GM12878 (cell line): ENCODE data around the gene TKTL1. TPM values are rescaled to one million over a fixed set of nuclear protein-coding genes. Genes with fewer than 3 reads are reported as not detected.

Source experiments
- ATAC-seq: fragments of 200-7000 bp; cut with Tn5 transposase; 3 replicates; pipeline ENCODE4 v1.9.1; 2020; ENCODE audit warnings: mild to moderate bottlenecking, moderate library complexity
- BruUV-seq: library from RNA; stranded (reverse); fragments of 400-500 nt; replicated peaks from 2 replicates; lab custom pipeline; 2021; lab: Mats Ljungman, UMichigan
- CTCF ChIA-PET: fragments of 300-600 bp; sonication (Branson Sonifier 250); formaldehyde crosslinking; extraction: SDS; loops from one replicate; lab custom pipeline; 2021; ENCODE audit warnings: inconsistent platforms; lab: Yijun Ruan, JAX
- POLR2A ChIA-PET: fragments of 350-600 bp; formaldehyde crosslinking; extraction: SDS; loops from one replicate; lab custom pipeline; 2021; ENCODE audit warnings: inconsistent platforms; lab: Charles Lee
- RAD21 ChIA-PET: fragments of 300-600 bp; sonication (Branson Sonifier 250); formaldehyde crosslinking; loops from one replicate; lab custom pipeline; 2023; ENCODE audit warnings: antibody characterized with exemption; ENCODE audit not compliant: unreplicated experiment; lab: Charles Lee
- SMC1A ChIA-PET: fragments of 300-600 bp; sonication (Branson Sonifier 250); formaldehyde crosslinking; loops from one replicate; lab custom pipeline; 2023; ENCODE audit not compliant: unreplicated experiment, uncharacterized antibody; lab: Charles Lee
- DNase-seq: peaks from one replicate; pipeline ENCODE4 v3.0.0-alpha.2; 2011; ENCODE audit warnings: low read depth, low spot score
- FAIRE-seq: peaks from 3 replicates; lab custom pipeline; 2011; peaks lifted over from hg19 to GRCh38; lab: Jason Lieb, UNC
- H2AFZ ChIP-seq: 2 replicates; pipeline ENCODE4 v1.6.0; 2011; ENCODE audit warnings: low read depth, low read length, control low read depth; ENCODE audit not compliant: control insufficient read depth
- H3K27ac ChIP-seq: 2 replicates; pipeline ENCODE4 v1.5.1; 2011; ENCODE audit warnings: control low read depth; ENCODE audit not compliant: control insufficient read depth, insufficient read depth
- H3K27me3 ChIP-seq, 2 experiments: replicated peaks in 1 of 2; 2 replicates each; pipeline versions ENCODE4 v1.6.0 to v1.6.1; 2011; ENCODE audit warnings: low read length in 1 of 2; ENCODE audit not compliant: control insufficient read depth in 2 of 2, insufficient read depth in 2 of 2
- H3K36me3 ChIP-seq, 2 experiments: 2 replicates each; pipeline ENCODE4 v1.5.1; 2011; ENCODE audit warnings: low read length in 1 of 2; ENCODE audit not compliant: control insufficient read depth in 2 of 2, insufficient read depth in 2 of 2
- H3K4me1 ChIP-seq: 2 replicates; pipeline ENCODE4 v1.6.1; 2011; ENCODE audit warnings: mild to moderate bottlenecking, low read length, moderate library complexity, mixed read lengths; ENCODE audit not compliant: control insufficient read depth, insufficient read depth
- H3K4me2 ChIP-seq: 2 replicates; pipeline ENCODE4 v1.6.0; 2011; ENCODE audit warnings: control low read depth; ENCODE audit not compliant: control insufficient read depth, insufficient read depth
- H3K4me3 ChIP-seq: fragments of 200-600 bp; sonication (generic); 2 replicates; pipeline ENCODE4 v1.5.1; 2016
- H3K79me2 ChIP-seq: 2 replicates; pipeline ENCODE4 v1.6.0; 2011; ENCODE audit warnings: low read length; ENCODE audit not compliant: control insufficient read depth, insufficient read depth
- H3K9ac ChIP-seq: 2 replicates; pipeline ENCODE4 v1.8.0; 2011; ENCODE audit warnings: low read length, control low read depth, mixed read lengths; ENCODE audit not compliant: control insufficient read depth, insufficient read depth
- H3K9me3 ChIP-seq: replicated peaks from 3 replicates; pipeline ENCODE4 v1.5.1; 2011; ENCODE audit warnings: mild to moderate bottlenecking, low read length; ENCODE audit not compliant: control insufficient read depth, insufficient read depth
- H4K20me1 ChIP-seq: 2 replicates; pipeline ENCODE4 v1.6.0; 2011; ENCODE audit not compliant: control insufficient read depth, insufficient read depth
- ASH2L ChIP-seq: fragments of 300-600, 200-600 bp; sonication (generic); IDR thresholded peaks from 2 replicates; pipeline ENCODE4 v1.6.1; 2017; ENCODE audit warnings: low read depth, mild to moderate bottlenecking, borderline replicate concordance
- BHLHE40 ChIP-seq, 2 experiments: fragments of 450-650 bp in 1 of 2; IDR thresholded peaks; 2 replicates each; pipeline ENCODE4 v1.6.1; 2011 to 2017; ENCODE audit warnings: low read depth in 2 of 2, borderline replicate concordance in 1 of 2, improper control_type of control experiment in 1 of 2, low read length in 1 of 2, mild to moderate bottlenecking in 1 of 2
- CEBPB ChIP-seq, 2 experiments: fragments of 150-350 bp in 1 of 2; IDR thresholded peaks; 2 replicates each; pipeline ENCODE4 v1.6.1; 2012 to 2014; ENCODE audit warnings: low read depth in 2 of 2, low read length in 2 of 2, borderline replicate concordance in 1 of 2, inconsistent platforms in 1 of 2
- GABPA ChIP-seq: IDR thresholded peaks from 2 replicates; pipeline ENCODE4 v1.6.1; 2014; ENCODE audit warnings: antibody characterized with exemption, low read depth, mild to moderate bottlenecking, inconsistent platforms
- KAT2A ChIP-seq: conservative IDR thresholded peaks from 2 replicates; pipeline ENCODE4 v1.6.1; 2011; ENCODE audit warnings: low read depth, low read length; ENCODE audit not compliant: control insufficient read depth
- MYC ChIP-seq: IDR thresholded peaks from 2 replicates; pipeline ENCODE4 v1.6.1; 2011; ENCODE audit warnings: mild to moderate bottlenecking, low read length, moderate library complexity, inconsistent platforms; ENCODE audit not compliant: insufficient read depth, insufficient replicate concordance, insufficient read length, severe bottlenecking
- NBN ChIP-seq: fragments of 450-650 bp; IDR thresholded peaks from 2 replicates; pipeline ENCODE4 v1.6.1; 2016
- PAX8 ChIP-seq: fragments of 450-650 bp; IDR thresholded peaks from 2 replicates; pipeline ENCODE4 v1.6.1; 2017; ENCODE audit warnings: mild to moderate bottlenecking, moderate library complexity
- SIN3A ChIP-seq: IDR thresholded peaks from 2 replicates; pipeline ENCODE4 v1.6.1; 2012; ENCODE audit warnings: low read depth, low read length, improper control_type of control experiment
- SMAD5 ChIP-seq: IDR thresholded peaks from 2 replicates; pipeline ENCODE4 v1.6.1; 2016; ENCODE audit warnings: antibody characterized with exemption, low read depth
- SUZ12 ChIP-seq: fragments of 200-600 bp; sonication (generic); IDR thresholded peaks from one replicate; pipeline ENCODE4 v1.6.1; 2018; ENCODE audit warnings: antibody characterized with exemption, mild to moderate bottlenecking; ENCODE audit not compliant: unreplicated experiment
- TCF7 ChIP-seq: IDR thresholded peaks from 2 replicates; pipeline ENCODE4 v1.6.1; 2014; ENCODE audit warnings: antibody characterized with exemption, borderline replicate concordance
- WGBS: methylation state at CpG from one replicate; pipeline ENCODE4 v1.1.6; 2016; ENCODE audit warnings: low lambda C conversion rate; ENCODE audit not compliant: insufficient replicate concordance, insufficient coverage; ENCODE audit errors: missing lambda C conversion rate; 5-methylcytosine and 5-hydroxymethylcytosine counted together
- in situ Hi-C: fragments of 300-500 bp; cut with MboI; formaldehyde crosslinking; loops from 9 replicates; pipeline ENCODE4 v1.14.3; 2018; ENCODE audit warnings: mixed read lengths
- intact Hi-C: fragments of 100-400 bp; cut with micrococcal nuclease; formaldehyde crosslinking; loops from one replicate; pipeline ENCODE4 v1.14.2; 2022; ENCODE audit not compliant: unreplicated experiment
- polyA plus RNA-seq, 11 experiments: library from polyadenylated mRNA; depleted of rRNA in 4 of 11; unstranded in 6 of 11; stranded (reverse) in 5 of 11; fragments of >200 nt; fragmentation: Nextera tagmentation in 4 of 11; fragmentation: Illumina TruSeq in 1 of 11; extraction: Ambion mirVana in 4 of 11; extraction: Trizol in 1 of 11; gene quantifications; 1 replicate in 1 of 11; 2 replicates in 10 of 11; pipeline versions ENCODE4 v1.2.1 to v1.2.3, GENCODE V29; 2011 to 2016; ENCODE audit warnings: inconsistent platforms in 2 of 11, missing spikeins in 2 of 11, low read depth in 1 of 11
- total RNA-seq, 4 experiments: library from RNA; depleted of rRNA in 3 of 4; stranded (reverse); fragments of >200 nt in 3 of 4; fragmentation: Illumina TruSeq in 1 of 4; extraction: Trizol in 1 of 4; gene quantifications; 2 replicates each; pipeline versions ENCODE4 v1.2.1 to v1.2.3, GENCODE V29; 2013 to 2021
- TF ChIP-seq, protein P1 (sequence below): fragments of 150-350 bp; IDR thresholded peaks from 2 replicates; pipeline ENCODE4 v1.6.1; 2016; ENCODE audit warnings: low read depth, low read length
- TF ChIP-seq, protein P2 (sequence below): fragments of 450-650 bp; formaldehyde crosslinking; IDR thresholded peaks from 2 replicates; pipeline ENCODE4 v1.4.0; 2022; ENCODE audit warnings: mild to moderate bottlenecking, moderate library complexity

TKTL1 gene
- total and polyA plus RNA-seq, 10 of the 15 experiments (the other 5 are each of a cell fraction or from before 2014, with no cell fraction given), result 0.01 to 0.07 TPM; not detected in 8

GRCh38 chrX:154354516-154354915 is 58.9 kb downstream of the TKTL1 start:
- in situ Hi-C loops, result no loop called here
- FAIRE-seq, result no peak
- no peak for TF ChIP-seq PAX8
- TF ChIP-seq GABPA, result no peak
- no peak for TF ChIP-seq KAT2A
- TF ChIP-seq, protein P1, sequence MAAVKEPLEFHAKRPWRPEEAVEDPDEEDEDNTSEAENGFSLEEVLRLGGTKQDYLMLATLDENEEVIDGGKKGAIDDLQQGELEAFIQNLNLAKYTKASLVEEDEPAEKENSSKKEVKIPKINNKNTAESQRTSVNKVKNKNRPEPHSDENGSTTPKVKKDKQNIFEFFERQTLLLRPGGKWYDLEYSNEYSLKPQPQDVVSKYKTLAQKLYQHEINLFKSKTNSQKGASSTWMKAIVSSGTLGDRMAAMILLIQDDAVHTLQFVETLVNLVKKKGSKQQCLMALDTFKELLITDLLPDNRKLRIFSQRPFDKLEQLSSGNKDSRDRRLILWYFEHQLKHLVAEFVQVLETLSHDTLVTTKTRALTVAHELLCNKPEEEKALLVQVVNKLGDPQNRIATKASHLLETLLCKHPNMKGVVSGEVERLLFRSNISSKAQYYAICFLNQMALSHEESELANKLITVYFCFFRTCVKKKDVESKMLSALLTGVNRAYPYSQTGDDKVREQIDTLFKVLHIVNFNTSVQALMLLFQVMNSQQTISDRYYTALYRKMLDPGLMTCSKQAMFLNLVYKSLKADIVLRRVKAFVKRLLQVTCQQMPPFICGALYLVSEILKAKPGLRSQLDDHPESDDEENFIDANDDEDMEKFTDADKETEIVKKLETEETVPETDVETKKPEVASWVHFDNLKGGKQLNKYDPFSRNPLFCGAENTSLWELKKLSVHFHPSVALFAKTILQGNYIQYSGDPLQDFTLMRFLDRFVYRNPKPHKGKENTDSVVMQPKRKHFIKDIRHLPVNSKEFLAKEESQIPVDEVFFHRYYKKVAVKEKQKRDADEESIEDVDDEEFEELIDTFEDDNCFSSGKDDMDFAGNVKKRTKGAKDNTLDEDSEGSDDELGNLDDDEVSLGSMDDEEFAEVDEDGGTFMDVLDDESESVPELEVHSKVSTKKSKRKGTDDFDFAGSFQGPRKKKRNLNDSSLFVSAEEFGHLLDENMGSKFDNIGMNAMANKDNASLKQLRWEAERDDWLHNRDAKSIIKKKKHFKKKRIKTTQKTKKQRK, result no peak
- TF ChIP-seq SUZ12, result no peak
- TF ChIP-seq, protein P2, sequence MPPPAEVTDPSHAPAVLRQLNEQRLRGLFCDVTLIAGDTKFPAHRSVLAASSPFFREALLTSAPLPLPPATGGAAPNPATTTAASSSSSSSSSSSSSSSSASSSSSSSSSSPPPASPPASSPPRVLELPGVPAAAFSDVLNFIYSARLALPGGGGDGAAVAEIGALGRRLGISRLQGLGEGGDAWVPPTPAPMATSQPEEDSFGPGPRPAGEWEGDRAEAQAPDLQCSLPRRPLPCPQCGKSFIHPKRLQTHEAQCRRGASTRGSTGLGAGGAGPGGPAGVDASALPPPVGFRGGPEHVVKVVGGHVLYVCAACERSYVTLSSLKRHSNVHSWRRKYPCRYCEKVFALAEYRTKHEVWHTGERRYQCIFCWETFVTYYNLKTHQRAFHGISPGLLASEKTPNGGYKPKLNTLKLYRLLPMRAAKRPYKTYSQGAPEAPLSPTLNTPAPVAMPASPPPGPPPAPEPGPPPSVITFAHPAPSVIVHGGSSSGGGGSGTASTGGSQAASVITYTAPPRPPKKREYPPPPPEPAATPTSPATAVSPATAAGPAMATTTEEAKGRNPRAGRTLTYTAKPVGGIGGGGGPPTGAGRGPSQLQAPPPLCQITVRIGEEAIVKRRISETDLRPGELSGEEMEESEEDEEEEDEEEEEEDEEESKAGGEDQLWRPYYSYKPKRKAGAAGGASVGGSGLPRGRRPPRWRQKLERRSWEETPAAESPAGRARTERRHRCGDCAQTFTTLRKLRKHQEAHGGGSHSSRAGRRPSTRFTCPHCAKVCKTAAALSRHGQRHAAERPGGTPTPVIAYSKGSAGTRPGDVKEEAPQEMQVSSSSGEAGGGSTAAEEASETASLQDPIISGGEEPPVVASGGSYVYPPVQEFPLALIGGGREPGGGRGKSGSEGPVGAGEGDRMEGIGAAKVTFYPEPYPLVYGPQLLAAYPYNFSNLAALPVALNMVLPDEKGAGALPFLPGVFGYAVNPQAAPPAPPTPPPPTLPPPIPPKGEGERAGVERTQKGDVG (CRISPR knock-in tag), result no peak
- TF ChIP-seq MYC, result no peak
- no peak for TF ChIP-seq SIN3A
- TF ChIP-seq TCF7, result no peak
- TF ChIP-seq SMAD5, result no peak
- TF ChIP-seq CEBPB (IDR thresholded peaks at IDR 0.05; ENCODE audit: borderline replicate concordance in 1 of 2, low read depth in 2 of 2, low read length in 2 of 2), result no peak
- TF ChIP-seq NBN, result no peak
- no peak for TF ChIP-seq ASH2L
- no peak for TF ChIP-seq BHLHE40 (IDR thresholded peaks at IDR 0.05; ENCODE audit: borderline replicate concordance in 1 of 2, low read depth in 2 of 2, low read length in 1 of 2)
- Histone ChIP-seq H3K79me2 (no peaks in the 10 kb centered on the region), H3K9ac (no peak overlapping the region), H3K36me3 (peaks cover 0 to 60% of the 10 kb centered on the region in 2 experiments; a peak in 2 of 4 replicates), H4K20me1 (no peaks in the 10 kb centered on the region), H3K4me3 (no peak overlapping the region), H3K4me2 (no peak overlapping the region), H3K27ac (no peak overlapping the region), H3K4me1 (no peaks in the 10 kb centered on the region), H2AFZ (no peak overlapping the region), H3K27me3 (no peaks in the 10 kb centered on the region), H3K9me3 (no peaks in the 10 kb centered on the region; the same call in 2 of the 3 replicates)
- CTCF ChIA-PET, result no interaction called here
- SMC1A ChIA-PET, result no interaction called here
- POLR2A ChIA-PET, result no interaction called here
- ATAC-seq, result no peak
- no peak for DNase-seq
- intact Hi-C loops, result no loop called here
- BruUV-seq, result no TSS peak
- WGBS, result 46% methylated on average over 13 of the region's 13 CpGs
- RAD21 ChIA-PET, result no interaction called here
